Coronary artery (tissue), 2 donors: Measurements from ENCODE around the gene RAP1GAP.

Source experiments
- DNase-seq: peaks from one replicate; pipeline ENCODE4 v3.0.0-alpha.2; 2017; ENCODE audit warnings: low spot score
- H3K27ac ChIP-seq, 2 donors: fragments of 200-600 bp; sonication (generic); one replicate each; pipeline ENCODE4 v1.5.1; 2016 to 2019
- H3K4me3 ChIP-seq: fragments of 200-600 bp; sonication (generic); 2 replicates; pipeline ENCODE4 v1.5.1; 2016; ENCODE audit warnings: mild to moderate bottlenecking, moderate library complexity
- TF ChIP-seq, protein P1 (sequence below): fragments of 200-600 bp; sonication (generic); IDR thresholded peaks from one replicate; pipeline ENCODE4 v1.5.1; 2019; ENCODE audit warnings: antibody characterized with exemption

RAP1GAP gene

DNA sequence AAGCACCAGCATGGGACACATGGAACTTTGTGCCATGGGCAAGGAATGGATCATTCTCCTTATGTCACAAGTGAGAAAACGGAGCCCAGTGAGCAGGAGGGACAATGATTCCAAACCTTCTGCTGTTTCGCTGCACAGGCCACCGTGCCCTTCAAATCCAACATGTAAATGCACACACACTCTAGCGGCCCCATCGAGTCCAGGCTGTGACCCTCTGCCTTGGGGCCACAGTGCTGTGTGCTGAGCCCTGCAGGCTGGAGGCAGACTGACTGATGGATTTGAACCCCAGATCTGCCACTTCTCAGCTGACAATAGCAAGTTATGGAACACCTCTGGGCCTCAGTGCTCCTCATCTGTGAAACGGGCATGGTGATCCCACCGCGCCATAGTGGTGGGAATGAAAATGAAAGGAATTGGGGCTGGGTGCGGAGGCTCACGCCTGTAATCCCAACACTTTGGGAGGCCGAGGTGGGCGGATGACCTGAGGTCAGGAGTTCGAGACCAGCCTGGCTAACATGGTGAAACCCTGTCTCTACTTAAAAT, 96.4 kb downstream of the RAP1GAP start:
- Histone ChIP-seq H3K27ac (no peak overlapping the region), H3K4me3 (no peak overlapping the region)
- TF ChIP-seq, protein P1, sequence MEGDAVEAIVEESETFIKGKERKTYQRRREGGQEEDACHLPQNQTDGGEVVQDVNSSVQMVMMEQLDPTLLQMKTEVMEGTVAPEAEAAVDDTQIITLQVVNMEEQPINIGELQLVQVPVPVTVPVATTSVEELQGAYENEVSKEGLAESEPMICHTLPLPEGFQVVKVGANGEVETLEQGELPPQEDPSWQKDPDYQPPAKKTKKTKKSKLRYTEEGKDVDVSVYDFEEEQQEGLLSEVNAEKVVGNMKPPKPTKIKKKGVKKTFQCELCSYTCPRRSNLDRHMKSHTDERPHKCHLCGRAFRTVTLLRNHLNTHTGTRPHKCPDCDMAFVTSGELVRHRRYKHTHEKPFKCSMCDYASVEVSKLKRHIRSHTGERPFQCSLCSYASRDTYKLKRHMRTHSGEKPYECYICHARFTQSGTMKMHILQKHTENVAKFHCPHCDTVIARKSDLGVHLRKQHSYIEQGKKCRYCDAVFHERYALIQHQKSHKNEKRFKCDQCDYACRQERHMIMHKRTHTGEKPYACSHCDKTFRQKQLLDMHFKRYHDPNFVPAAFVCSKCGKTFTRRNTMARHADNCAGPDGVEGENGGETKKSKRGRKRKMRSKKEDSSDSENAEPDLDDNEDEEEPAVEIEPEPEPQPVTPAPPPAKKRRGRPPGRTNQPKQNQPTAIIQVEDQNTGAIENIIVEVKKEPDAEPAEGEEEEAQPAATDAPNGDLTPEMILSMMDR: no peak
- no peak for DNase-seq

DNA sequence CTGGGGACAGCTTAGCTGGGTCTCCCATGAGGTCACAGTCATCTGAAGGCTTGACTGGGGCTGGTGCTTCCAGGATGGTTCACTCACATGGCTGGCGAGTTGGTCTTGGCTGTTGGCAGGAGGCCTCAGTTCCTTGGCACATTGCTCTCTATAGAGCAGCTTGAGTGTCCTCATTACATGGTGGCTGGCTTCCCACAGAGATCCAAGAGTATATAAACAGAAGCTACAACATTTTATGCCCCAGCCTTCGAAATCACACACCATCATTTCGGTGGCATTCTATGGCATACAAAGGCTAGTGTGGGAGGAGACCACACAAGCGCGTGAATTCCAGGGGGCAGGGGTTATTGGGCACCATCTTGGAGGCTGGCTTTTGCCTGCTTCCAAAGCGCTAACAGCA, 96.9 kb downstream of the RAP1GAP start:
- Histone ChIP-seq H3K27ac (no peak overlapping the region), H3K4me3 (no peak overlapping the region)
- TF ChIP-seq, protein P1: no peak
- DNase-seq: no peak

DNA sequence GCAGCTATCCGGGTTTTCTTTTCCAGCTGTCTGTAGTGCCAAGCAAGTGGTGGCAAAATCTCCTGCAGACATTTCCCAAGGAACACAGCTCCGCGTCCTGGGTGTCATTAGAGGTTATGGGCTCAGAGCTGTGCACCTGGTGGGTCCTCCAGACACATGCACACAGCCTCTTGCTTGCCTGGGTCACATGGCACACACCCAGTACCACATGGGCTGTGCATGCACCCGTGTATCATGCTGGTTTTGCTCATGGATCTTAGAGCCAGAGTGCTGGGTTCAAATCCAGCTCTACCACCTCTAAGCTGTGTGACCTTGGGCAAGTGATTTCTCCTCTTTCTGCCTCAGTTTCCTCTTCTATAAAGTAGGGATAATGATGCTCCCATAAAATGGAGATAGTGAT, 98.3 kb downstream of the RAP1GAP start:
- DNase-seq: no peak
- Histone ChIP-seq H3K27ac (no peak overlapping the region), H3K4me3 (no peak overlapping the region)
- TF ChIP-seq, protein P1: no peak

DNA sequence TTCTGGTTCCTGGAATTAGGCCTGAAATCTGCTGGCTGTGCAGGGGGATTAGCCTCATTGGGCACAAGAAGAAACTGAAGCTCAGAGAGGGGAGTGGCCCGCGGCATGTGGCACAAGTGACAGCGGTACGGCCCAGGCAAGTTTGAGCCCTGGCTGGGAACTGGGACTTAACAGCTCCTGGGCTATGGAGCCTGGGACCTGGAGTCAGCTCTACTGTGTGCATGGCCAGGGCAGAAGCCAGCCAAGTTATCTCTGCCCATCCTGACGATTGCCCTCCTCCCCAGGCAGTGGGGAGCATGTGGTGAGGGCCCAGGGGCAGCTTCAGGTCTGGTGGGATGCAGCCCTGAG, 98.7 kb downstream of the RAP1GAP start:
- no peak overlapping the region for H3K27ac ChIP-seq
- TF ChIP-seq, protein P1: no peak
- DNase-seq: no peak
- H3K4me3 ChIP-seq: no peak overlapping the region

DNA sequence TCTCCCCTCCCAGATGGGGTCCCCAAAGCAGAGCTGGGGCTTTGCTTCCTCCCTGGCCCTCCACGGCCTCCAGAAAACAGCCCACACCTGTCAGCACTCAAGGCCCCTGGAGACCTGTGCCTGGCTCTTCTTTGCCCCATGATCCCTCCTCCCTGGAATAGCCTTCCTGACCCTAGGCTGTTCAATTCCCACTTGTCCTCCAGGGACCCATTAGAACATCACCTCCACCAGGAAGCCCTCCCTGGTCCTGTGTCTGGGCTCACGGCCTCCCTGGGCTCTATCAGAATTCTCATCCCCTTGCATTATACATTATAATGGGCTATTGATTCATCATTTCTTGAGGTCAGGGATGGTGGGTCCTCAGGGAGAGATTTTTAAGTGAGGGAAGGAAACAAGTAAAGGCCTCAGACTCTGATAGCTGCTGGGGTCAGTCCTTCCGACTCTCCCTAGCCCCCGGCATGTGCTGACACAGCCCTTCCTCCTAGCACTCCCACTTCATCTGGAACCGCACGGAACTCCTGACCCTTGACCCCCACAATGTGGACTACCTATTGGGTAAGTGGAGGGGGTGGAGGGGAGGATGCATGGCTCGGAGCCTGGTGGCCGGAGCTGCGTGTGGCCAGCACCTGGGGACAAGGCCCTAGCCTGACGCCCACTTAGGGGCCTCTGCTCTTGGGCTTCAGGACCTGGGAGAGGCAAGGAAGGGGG, 99.2 kb downstream of the RAP1GAP start:
- TF ChIP-seq, protein P1: no peak
- Histone ChIP-seq H3K27ac (no peak overlapping the region), H3K4me3 (no peak overlapping the region)
- DNase-seq: no peak

DNA sequence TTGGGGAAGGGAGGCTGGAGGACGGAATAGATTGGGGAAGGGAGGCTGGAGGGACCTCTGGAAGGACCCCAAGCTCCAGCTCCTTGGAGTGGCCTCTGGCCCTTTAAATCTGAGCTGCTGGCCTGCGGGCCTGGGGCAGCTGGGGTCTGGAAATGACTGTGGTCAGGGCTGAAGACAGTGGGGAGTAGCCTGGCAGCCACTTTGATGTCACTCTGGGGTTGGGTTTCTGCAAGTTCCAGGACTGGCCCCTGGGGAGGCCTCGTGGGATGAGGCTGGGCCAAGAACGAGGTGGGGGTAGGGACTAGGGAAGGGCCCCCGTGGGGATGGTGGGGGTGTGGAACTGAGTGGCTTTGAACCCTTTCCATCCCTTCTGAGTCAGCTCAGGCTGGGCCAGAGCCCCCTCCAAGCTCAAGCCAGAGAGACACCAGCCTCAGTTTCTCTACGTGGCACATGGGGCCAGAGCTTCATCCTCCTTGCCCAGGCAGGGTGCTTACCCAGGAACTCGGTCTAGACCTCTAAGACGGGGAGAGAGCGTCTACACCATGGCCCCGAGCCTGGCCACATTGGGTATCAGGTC, 100.3 kb downstream of the RAP1GAP start:
- H3K27ac ChIP-seq: no peak overlapping the region
- DNase-seq: no peak
- H3K4me3 ChIP-seq: no peak overlapping the region
- TF ChIP-seq, protein P1: no peak
